NCI-H1092 (cell line): ENCODE results near the gene ATXN1.
"Not testable (repeated sequence)": the region's sequence is repeated elsewhere in the genome, so short reads cannot be mapped to it uniquely, and the experiment has no call there.

Source experiments
- DNase-seq: peaks from one replicate; lab custom pipeline; 2025; lab: John Stamatoyannopoulos, UW

ATXN1 gene

GRCh38 chr6:16412982-16413381 is 348.3 kb downstream of the ATXN1 start:
- DNase-seq, result no peak

- no peak for DNase-seq
These were observed 349.1 kb downstream of the ATXN1 start for GRCh38 chr6:16412171-16412570.

- DNase-seq, result no peak
These were observed 351.5 kb downstream of the ATXN1 start for GRCh38 chr6:16409531-16410441.

DNA sequence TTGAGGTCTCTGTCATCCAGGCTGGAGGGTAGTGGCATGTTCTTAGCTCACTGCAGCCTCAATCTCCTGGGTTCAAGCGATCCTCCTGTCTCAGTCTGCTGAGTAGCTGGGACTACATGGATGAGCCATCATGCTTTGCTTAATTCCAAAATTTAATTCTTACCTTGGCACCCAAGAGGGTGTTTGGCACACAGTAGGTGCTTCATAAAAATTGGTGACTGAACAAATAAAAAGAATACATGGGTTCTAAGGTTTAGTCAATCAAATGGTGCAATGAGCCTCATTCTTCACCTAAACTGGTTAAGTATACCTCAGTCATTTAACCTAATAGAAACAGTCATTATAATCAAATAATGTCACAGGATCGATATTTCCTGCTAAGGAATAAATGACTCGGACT is 352.5 kb downstream of the ATXN1 start:
- no peak for DNase-seq

DNA sequence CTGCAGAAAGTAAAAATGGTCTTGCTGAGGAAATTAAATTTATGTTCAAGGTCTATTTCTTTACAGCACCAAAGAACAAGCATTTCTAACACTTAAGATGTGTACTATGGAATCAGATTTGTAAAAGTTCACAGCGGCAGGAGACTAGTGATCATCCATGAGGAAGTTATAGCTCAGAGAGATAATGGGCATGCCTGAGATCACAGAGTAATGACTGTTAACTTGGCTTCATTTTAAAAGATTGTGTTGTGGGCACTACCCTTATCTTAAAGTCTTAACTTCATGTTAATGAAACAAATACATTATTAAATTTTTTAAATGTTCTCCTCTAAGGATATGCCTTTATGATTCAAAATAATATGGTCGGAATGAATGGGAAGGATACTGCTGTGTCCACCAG is 354.3 kb downstream of the ATXN1 start:
- no peak for DNase-seq

DNA sequence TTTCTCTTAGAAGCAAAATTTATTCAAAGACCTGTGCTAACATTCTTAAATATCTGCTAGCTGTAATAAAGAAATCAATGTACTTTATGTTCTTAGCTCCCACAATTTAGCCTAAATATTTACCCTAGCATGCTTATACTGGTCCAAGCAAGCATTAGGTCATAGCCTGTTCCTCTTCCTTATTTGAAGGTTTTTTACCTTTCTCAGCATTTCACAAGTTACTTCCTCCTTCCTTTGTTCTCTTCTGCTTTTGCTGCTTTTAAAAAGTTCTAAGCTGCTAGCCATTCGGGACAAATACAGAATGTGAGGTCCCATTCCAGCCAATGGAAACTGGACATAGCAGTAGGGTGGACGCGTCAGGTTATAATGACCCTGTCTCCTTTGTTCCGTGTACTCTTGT is 354.7 kb downstream of the ATXN1 start:
- not testable (repeated sequence) for DNase-seq

- no peak for DNase-seq
These were observed 355.9 kb downstream of the ATXN1 start for GRCh38 chr6:16405375-16405774.

GRCh38 chr6:16404456-16404855 is 356.8 kb downstream of the ATXN1 start:
- DNase-seq, result no peak

DNA sequence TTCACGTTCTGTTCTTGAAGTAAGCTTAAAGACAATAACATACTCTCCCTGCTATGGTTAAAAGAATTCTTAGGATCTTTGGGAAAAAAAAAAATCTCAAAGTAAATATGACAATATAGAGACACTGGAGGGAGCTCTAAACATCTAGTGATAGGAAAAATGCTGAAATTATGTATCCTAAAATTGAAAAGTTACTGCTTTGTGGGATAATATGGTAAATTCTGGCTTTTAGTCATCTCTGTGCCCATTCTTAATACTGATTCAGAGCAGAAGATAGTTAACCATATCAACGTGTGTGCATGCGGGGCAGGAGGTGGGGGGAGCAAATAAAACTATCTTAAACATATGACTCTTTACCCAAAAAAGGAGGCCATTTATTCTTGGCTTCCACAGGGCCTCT is 357.4 kb downstream of the ATXN1 start:
- DNase-seq, result no peak

GRCh38 chr6:16402581-16402900 is 358.7 kb downstream of the ATXN1 start:
- DNase-seq, result no peak

GRCh38 chr6:16400248-16400760 is 361.0 kb downstream of the ATXN1 start:
- no peak for DNase-seq

GRCh38 chr6:16399695-16400094 is 361.6 kb downstream of the ATXN1 start:
- no peak for DNase-seq

DNA sequence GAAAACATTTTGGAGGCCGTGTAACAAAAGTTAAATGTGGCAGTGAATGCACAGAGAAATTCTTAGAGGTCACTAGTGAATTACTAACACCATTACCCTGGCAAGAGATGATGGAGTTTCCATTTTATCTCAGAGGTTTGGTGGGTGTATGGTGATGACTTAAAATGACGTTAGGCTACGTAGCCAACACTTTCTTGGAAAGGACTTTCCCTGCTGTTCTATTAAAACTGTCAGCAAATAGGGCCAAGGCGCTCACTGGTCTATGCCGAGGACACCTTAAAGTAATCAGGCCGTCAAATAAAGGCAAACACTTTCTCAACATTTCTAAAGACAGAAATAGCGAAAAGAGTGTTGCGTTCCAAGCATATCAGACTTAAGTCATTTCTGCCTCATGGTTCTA is 362.1 kb downstream of the ATXN1 start:
- no peak for DNase-seq

DNA sequence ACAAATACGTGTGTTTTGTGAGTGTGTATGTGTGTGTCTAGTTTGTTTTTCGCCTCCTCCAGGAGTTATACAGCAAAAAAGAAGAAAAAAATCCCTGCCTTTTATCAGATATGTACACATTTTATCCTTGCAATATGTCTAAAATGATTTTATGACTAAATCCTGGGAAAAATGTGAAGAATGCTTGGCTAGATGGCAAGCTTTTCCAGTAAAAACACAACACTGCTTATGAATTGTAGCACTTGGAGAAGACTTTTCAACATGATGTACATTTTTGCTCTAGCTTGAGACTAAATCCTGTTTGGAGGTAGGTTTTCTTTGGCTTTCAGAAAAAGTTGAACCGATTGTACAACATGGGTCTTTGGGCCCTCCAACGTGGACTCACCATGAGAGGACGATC is 362.7 kb downstream of the ATXN1 start:
- no peak for DNase-seq

- DNase-seq, result no peak
These were observed 363.6 kb downstream of the ATXN1 start for GRCh38 chr6:16397623-16398022.

DNA sequence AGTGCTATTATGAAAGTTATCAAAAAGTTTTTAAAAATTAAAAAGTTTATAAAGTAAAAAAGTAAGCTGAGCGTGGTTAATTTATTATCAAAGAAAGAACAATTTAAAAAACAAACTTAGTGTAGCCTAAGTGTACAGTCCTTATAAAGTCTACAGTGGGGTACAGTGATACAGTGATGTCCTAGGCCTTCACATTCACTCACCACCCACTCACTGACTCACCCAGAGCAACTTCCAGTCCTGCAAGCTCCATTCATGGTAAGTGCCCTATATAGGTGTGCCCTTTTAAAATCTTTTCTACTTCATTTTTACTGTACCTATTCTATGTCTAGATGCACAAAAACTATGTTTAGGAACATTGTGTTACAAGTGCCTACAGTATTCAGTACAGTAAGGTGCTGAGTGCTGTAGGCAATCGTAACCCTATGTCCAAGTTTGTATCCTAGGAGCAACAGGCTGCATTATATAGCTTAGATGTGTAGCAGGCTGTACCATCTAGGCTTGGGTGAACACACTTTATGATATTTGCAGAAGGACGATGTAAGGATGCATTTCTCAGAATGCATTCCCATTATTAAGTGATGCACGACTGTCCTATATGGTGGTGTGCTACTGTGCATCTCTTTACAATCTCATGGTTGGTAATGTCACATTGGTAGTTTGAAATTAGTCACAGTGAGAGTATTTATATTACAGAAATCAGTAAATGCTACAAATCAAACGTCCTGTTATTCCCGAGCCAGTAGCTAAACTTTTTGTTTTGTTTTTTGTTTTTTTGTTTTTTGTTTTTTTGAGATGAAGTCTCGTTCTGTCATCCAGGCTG is 364.6 kb downstream of the ATXN1 start:
- no peak for DNase-seq

DNA sequence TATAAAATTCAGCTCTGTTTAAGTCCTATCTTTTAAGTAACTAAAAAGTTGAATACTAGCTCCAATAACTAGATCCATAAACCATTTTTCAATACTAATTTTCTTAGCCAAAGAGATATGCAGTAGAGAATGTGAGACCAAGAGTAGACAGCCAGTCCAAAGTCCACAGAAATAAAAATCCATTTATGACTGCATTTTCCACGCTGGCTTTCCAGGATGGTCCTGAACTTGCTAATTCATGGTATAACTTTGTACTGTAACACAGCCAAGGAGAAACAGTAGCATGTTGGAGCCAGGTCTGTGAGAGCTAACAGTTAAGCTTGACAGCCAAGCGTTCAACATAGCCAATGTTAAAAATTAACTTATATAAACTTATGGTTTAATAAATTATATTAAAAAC is 366.6 kb downstream of the ATXN1 start:
- DNase-seq, result no peak

DNA sequence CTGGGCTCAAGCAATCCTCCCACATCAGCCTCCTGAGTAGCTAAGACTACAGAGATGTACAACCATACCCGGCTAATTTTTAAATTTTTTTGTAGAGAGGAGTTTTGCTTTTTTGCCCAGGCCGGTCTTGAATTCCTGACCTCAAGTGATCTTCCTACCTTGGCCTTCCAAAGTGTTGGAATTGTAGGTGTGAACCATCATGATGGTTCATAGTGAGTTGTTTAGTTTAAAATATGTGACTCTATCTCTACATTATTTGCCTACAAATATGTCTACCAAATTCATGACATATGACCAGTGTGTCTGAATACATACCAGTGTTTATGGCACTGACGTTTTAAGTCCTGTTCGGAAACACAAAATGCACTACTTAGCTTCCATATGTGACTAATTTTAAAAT is 367.9 kb downstream of the ATXN1 start:
- DNase-seq, result no peak

- no peak for DNase-seq
These were observed 369.2 kb downstream of the ATXN1 start for GRCh38 chr6:16392010-16392409.

- no peak for DNase-seq
These were observed 369.8 kb downstream of the ATXN1 start for GRCh38 chr6:16391451-16391912.

DNA sequence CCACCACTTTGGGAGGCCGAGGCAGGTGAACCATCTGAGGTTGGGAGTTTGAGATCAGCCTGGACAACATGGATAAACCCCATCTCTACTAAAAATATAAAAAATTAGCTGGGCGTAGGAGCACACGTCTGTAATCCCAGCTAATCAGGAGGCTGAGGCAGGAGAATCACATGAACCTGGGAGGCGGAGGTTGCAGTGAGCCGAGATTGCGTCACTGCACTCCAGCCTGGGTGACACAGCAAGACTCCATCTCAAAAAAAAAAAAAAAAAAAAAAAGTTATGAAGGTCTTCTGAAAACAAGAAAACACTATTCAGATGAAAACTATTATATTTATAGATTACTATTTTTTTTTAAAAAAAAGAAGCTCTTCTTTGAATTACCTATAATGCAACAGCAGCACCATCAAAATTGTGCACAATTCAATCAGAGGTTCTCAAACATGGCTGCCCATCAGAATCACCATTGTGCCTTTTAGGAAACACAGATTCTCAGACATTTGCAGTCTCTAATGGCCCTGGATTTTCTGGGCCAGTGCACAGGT is 370.3 kb downstream of the ATXN1 start:
- not testable (repeated sequence) for DNase-seq

DNA sequence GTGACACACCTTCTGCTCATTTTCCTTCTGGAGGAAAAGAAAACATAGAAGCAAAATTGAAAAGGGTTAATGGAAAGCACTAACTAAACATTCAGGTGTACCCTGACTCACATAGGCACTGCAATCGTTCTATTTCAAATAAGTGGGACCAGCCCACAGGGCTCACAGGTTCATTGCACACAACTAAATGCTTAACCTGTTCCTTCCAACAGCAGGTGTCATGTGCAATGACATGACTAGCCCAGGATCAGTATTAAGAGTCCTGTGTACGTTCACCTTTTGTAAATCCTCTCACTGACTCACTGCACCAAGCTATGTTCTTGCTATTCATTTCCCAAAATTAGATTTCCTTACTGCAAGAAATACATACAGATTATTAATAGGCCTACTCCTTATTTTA is 371.6 kb downstream of the ATXN1 start:
- no peak for DNase-seq

DNA sequence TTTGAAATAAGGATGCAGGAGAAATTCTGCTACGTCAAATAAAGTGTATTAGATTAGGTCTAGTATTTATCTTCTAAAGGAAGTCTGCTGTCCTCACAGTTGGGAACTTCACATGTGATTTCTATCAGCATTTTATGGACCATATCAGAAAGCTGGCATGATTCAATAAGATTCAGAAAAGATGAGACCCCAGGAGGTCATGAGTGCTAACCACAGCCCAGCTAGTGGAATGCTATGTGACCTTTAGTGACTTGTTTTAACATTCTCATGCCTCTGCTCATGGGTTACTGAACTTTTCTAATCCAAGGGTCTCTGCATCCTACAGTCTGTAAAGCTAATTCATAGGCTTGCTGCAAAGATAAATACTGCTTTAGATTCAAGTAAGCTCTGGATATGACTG is 372.8 kb downstream of the ATXN1 start:
- DNase-seq, result no peak
